CD4-positive, alpha-beta T cell (primary cell): ENCODE measurements around the gene TPO. TPM values are rescaled to one million over a fixed set of nuclear protein-coding genes. Genes with fewer than 3 reads are reported as not detected.

Experiments
- ATAC-seq: fragments of 200-7000 bp; cut with Tn5 transposase; one replicate; pipeline ENCODE4 v1.10.0; 2022; ENCODE audit warnings: mild to moderate bottlenecking; ENCODE audit not compliant: poor library complexity
- CTCF ChIA-PET: fragments of 350-600 bp; sonication (Branson Sonifier 250); formaldehyde crosslinking; loops from one replicate; lab custom pipeline; 2021; ENCODE audit warnings: antibody characterized with exemption, inconsistent platforms; lab: Charles Lee
- POLR2A ChIA-PET: fragments of 350-600 bp; sonication (Branson Sonifier 250); formaldehyde crosslinking; loops from one replicate; lab custom pipeline; 2021; ENCODE audit warnings: antibody characterized with exemption, inconsistent platforms; lab: Charles Lee
- DNase-seq, 14 experiments: peaks; one replicate each; pipeline ENCODE4 v3.0.0-alpha.2; 2013 to 2020; ENCODE audit warnings: mixed read lengths in 2 of 14
- H3K27ac ChIP-seq, 2 donors: one replicate each; pipeline versions ENCODE4 v1.5.1 to v1.7.0; 2013; ENCODE audit warnings: low read length in 2 of 2, low read depth in 1 of 2, mild to moderate bottlenecking in 1 of 2
- H3K27me3 ChIP-seq, 2 experiments: 1 replicate in 1 of 2; 2 replicates in 1 of 2; pipeline versions ENCODE4 v1.6.1 to v1.7.0; 2013; ENCODE audit warnings: low read length in 2 of 2, control low read depth in 1 of 2, mild to moderate bottlenecking in 1 of 2, moderate library complexity in 1 of 2; ENCODE audit not compliant: insufficient read depth in 2 of 2, control insufficient read depth in 1 of 2
- H3K36me3 ChIP-seq: one replicate; pipeline ENCODE4 v1.6.1; 2013; ENCODE audit warnings: low read length, control low read depth; ENCODE audit not compliant: insufficient read depth
- H3K4me1 ChIP-seq: one replicate; pipeline ENCODE4 v1.6.1; 2013; ENCODE audit warnings: low read length, control low read depth; ENCODE audit not compliant: insufficient read depth
- H3K4me3 ChIP-seq: one replicate; pipeline ENCODE4 v1.5.1; 2013; ENCODE audit warnings: mild to moderate bottlenecking, low read length, moderate library complexity
- H3K9me3 ChIP-seq, 2 experiments: 1 replicate in 1 of 2; 2 replicates in 1 of 2; pipeline versions ENCODE4 v1.6.1 to v1.7.0; 2013; ENCODE audit warnings: low read length in 2 of 2, mild to moderate bottlenecking in 2 of 2, control low read depth in 1 of 2, moderate library complexity in 1 of 2; ENCODE audit not compliant: control insufficient read depth in 1 of 2, insufficient read depth in 1 of 2
- H3K27ac Mint-ChIP-seq: one replicate; pipeline ENCODE4 v1.8.0; 2020; ENCODE audit warnings: mixed read lengths
- H3K27me3 Mint-ChIP-seq: one replicate; pipeline ENCODE4 v1.8.0; 2021; ENCODE audit warnings: mixed read lengths
- H3K36me3 Mint-ChIP-seq: one replicate; pipeline ENCODE4 v1.8.0; 2021; ENCODE audit warnings: low read depth, mixed read lengths
- H3K4me1 Mint-ChIP-seq: one replicate; pipeline ENCODE4 v1.8.0; 2021; ENCODE audit warnings: low read depth, mixed read lengths
- H3K4me3 Mint-ChIP-seq: one replicate; pipeline ENCODE4 v1.8.0; 2020; ENCODE audit warnings: mild to moderate bottlenecking, mixed read lengths
- H3K9me3 Mint-ChIP-seq: one replicate; pipeline ENCODE4 v1.8.0; 2020; ENCODE audit warnings: mixed read lengths
- CTCF ChIP-seq: fragments of 200-600 bp; IDR thresholded peaks from one replicate; pipeline ENCODE4 v1.8.0; 2022; ENCODE audit warnings: antibody characterized with exemption, mild to moderate bottlenecking
- intact Hi-C, 2 experiments: fragments of 100-400 bp; cut with DNase I in 1 of 2; cut with micrococcal nuclease in 1 of 2; formaldehyde crosslinking; loops; one replicate each; pipeline versions ENCODE4 v1.15.1 to v1.9.0; 2023 to 2025; cut with DNase I, micrococcal nuclease
- total RNA-seq, 174 experiments: library from RNA in 2 of 174; stranded (reverse) in 2 of 174; gene quantifications; one replicate each; pipeline ENCODE4 v1.2.3 and lab custom pipeline; 2021 to 2026

The TPO gene
- total RNA-seq, 2 experiments from 2014 or later = 0.27 TPM; not detected in 1

GRCh38 chr2:1497122-1497611 lies 83.9 kb downstream of the TPO start:
- no peaks in the 10 kb centered on the region for H3K27me3 ChIP-seq
- H3K9me3 ChIP-seq = no peaks in the 10 kb centered on the region
- ATAC-seq = no peak
- ChIA-PET POLR2A (no interaction called here), CTCF (no interaction called here)
- H3K4me1 ChIP-seq = peaks cover 9% of the 10 kb centered on the region
- Mint-ChIP-seq H3K27me3 (no peaks in the 10 kb centered on the region), H3K27ac (no peak overlapping the region), H3K9me3 (no peaks in the 10 kb centered on the region), H3K36me3 (no peaks in the 10 kb centered on the region), H3K4me3 (no peak overlapping the region), H3K4me1 (no peaks in the 10 kb centered on the region)
- intact Hi-C loops = no loop called here
- H3K4me3 ChIP-seq = no peak overlapping the region
- DNase-seq = peak in 2 of 14 experiments; percentile 2 to 21
- H3K27ac ChIP-seq = no peak overlapping the region
- no peak for TF ChIP-seq CTCF
- H3K36me3 ChIP-seq = no peaks in the 10 kb centered on the region

- Histone ChIP-seq H3K9me3 (no peaks in the 10 kb centered on the region), H3K36me3 (no peaks in the 10 kb centered on the region), H3K27ac (no peak overlapping the region), H3K27me3 (no peaks in the 10 kb centered on the region), H3K4me3 (no peak overlapping the region), H3K4me1 (peaks cover 9% of the 10 kb centered on the region)
- ATAC-seq (no peak), DNase-seq (peak in 1 of 14 experiments; percentile 28)
- intact Hi-C loops = no loop called here
- TF ChIP-seq CTCF = no peak
- Mint-ChIP-seq H3K4me3 (no peak overlapping the region), H3K27me3 (no peaks in the 10 kb centered on the region), H3K9me3 (no peaks in the 10 kb centered on the region), H3K36me3 (no peaks in the 10 kb centered on the region), H3K27ac (no peak overlapping the region), H3K4me1 (no peaks in the 10 kb centered on the region)
- ChIA-PET POLR2A (no interaction called here), CTCF (no interaction called here)
Measured at GRCh38 chr2:1498176-1498575, 84.9 kb downstream of the TPO start.

GRCh38 chr2:1499033-1499795 lies 86.0 kb downstream of the TPO start:
- no peaks in the 10 kb centered on the region for H3K4me1 Mint-ChIP-seq
- H3K27ac Mint-ChIP-seq = no peak overlapping the region
- Histone ChIP-seq H3K27me3 (no peaks in the 10 kb centered on the region), H3K27ac (no peak overlapping the region), H3K4me3 (no peak overlapping the region), H3K4me1 (peaks cover 9% of the 10 kb centered on the region), H3K36me3 (no peaks in the 10 kb centered on the region), H3K9me3 (peaks cover 0 to 3% of the 10 kb centered on the region in 2 experiments)
- intact Hi-C loops = no loop called here
- ChIA-PET POLR2A (no interaction called here), CTCF (no interaction called here)
- peak in 1 of 14 experiments; percentile 8 for DNase-seq
- TF ChIP-seq CTCF = no peak
- H3K4me3 Mint-ChIP-seq = no peak overlapping the region
- no peak for ATAC-seq
- H3K9me3 Mint-ChIP-seq = no peaks in the 10 kb centered on the region
- H3K27me3 Mint-ChIP-seq = no peaks in the 10 kb centered on the region
- no peaks in the 10 kb centered on the region for H3K36me3 Mint-ChIP-seq
